ENCODE results near the gene NLRC5. TPM values are rescaled to one million over a fixed set of nuclear protein-coding genes. Genes with fewer than 3 reads are reported as not detected.
"Not testable (repeated sequence)": the region's sequence is repeated elsewhere in the genome, so short reads cannot be mapped to it uniquely, and the experiment has no call there.

Gene NLRC5
- total RNA-seq, 1 donor = 44.0 TPM

- DNase-seq (ENCODE audit: low read depth) = no peak
- no peak for TF ChIP-seq CTCF (IDR thresholded peaks at IDR 0.05; ENCODE audit: insufficient read depth, low read depth, low read length)
- no peak overlapping the region for H3K4me3 ChIP-seq (ENCODE audit: low read depth, low read length)
Measured at GRCh38 chr16:57098188-57098841, 109.0 kb downstream of the NLRC5 start.

- peak; percentile 55 for DNase-seq (ENCODE audit: low read depth)
Measured at GRCh38 chr16:57099965-57100364, 110.6 kb downstream of the NLRC5 start.

GRCh38 chr16:57100445-57100844 is 111.1 kb downstream of the NLRC5 start:
- no peak for DNase-seq (ENCODE audit: low read depth)
- no peak for TF ChIP-seq CTCF (IDR thresholded peaks at IDR 0.05; ENCODE audit: insufficient read depth, low read depth, low read length)
- H3K4me3 ChIP-seq (ENCODE audit: low read depth, low read length) = no peak overlapping the region

More at GRCh38 chr16:57099965-57100364, 110.6 kb downstream of the NLRC5 start:
- not testable (repeated sequence) for H3K4me3 ChIP-seq (ENCODE audit: low read depth, low read length)

- no peak overlapping the region for H3K4me3 ChIP-seq (ENCODE audit: low read depth, low read length)
- no peak for DNase-seq (ENCODE audit: low read depth)
Measured at GRCh38 chr16:57102888-57103851, 113.8 kb downstream of the NLRC5 start.

GRCh38 chr16:57104706-57105105 is 115.3 kb downstream of the NLRC5 start:
- H3K4me3 ChIP-seq (ENCODE audit: low read depth, low read length) = no peak overlapping the region
- no peak for DNase-seq (ENCODE audit: low read depth)
- TF ChIP-seq CTCF (IDR thresholded peaks at IDR 0.05; ENCODE audit: insufficient read depth, low read depth, low read length) = no peak

More at GRCh38 chr16:57102888-57103851, 113.8 kb downstream of the NLRC5 start:
- TF ChIP-seq CTCF (IDR thresholded peaks at IDR 0.05; ENCODE audit: insufficient read depth, low read depth, low read length) = no peak

GRCh38 chr16:57105184-57105583 is 115.8 kb downstream of the NLRC5 start:
- DNase-seq (ENCODE audit: low read depth) = no peak
- TF ChIP-seq CTCF (IDR thresholded peaks at IDR 0.05; ENCODE audit: insufficient read depth, low read depth, low read length) = no peak
- H3K4me3 ChIP-seq (ENCODE audit: low read depth, low read length) = no peak overlapping the region

GRCh38 chr16:57106767-57107166 is 117.4 kb downstream of the NLRC5 start:
- no peak for DNase-seq (ENCODE audit: low read depth)
- no peak overlapping the region for H3K4me3 ChIP-seq (ENCODE audit: low read depth, low read length)
- TF ChIP-seq CTCF (IDR thresholded peaks at IDR 0.05; ENCODE audit: insufficient read depth, low read depth, low read length) = no peak
